ENCODE data around the gene NEDD4L.
"Not testable (repeated sequence)": the region's sequence is repeated elsewhere in the genome, so short reads cannot be mapped to it uniquely, and the experiment has no call there.

Gene NEDD4L

DNA sequence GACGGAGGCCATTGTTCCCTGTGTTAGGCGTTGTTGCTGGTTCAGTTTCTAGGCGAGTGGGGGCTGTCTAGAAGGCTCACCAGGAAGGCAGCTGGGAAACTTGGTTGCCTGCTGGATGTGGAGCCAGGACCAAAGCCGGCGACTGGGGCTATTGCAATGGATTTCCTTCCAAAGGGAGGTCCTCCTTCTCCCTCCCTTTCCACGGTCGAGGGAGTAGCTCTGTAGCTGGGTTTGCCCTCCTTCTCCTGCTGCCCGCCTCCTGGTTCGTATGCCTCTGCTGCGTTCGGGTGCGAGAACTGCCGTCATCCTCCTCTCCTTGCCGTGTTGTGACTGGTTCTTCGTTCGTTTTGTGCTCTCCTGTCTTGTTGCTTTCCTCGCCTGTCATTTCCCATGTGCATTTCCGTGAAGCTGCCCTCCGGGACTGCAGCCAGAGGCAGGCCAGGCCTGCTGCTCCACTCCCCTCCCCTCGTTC is 203.4 kb downstream of the NEDD4L start:
- DNase-seq = no peak

DNA sequence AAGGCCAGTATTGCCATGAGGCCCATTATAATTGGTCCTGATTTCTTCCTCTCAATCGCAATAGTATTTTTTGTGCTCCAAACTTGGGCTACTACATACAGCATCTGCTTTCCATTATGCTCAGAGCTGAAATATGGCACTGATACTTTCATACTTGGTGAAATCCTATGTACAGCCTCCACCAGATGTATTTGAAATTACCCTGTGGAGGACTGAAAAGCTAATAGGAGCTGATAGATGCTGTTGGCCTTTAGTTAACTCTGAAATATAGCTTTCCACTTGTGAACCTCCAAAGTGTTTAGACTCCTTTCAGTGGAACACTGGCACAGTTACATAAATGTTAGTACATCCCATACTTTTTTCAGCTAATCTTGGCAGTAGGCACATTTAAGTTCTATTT is 205.7 kb downstream of the NEDD4L start:
- no peak for DNase-seq

- no peak for DNase-seq
Measured at GRCh38 chr18:58251416-58251815, 207.4 kb downstream of the NEDD4L start.

- DNase-seq = no peak
Measured at GRCh38 chr18:58252166-58252565, 208.1 kb downstream of the NEDD4L start.

- no peak for DNase-seq
Measured at GRCh38 chr18:58253318-58253717, 209.3 kb downstream of the NEDD4L start.

DNA sequence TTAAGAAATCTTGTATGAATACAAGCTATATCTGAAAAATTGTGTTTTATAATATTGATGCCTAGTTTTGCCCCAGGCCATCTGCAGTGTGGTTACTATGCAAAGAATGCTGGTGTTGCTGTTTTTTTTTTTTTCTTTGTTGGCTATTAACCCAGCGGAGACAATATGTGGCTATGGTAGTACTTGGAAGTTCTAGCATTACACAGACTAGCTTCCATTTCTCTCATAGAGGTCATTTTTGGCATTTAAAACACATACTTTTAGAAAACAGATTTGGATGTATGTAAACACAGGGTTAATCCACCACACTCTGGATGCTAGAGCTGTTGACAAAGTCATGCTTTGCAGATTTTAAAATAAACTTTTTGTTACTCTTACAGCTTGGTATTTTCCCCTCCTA is 209.8 kb downstream of the NEDD4L start:
- DNase-seq = no peak

- DNase-seq = no peak
Measured at GRCh38 chr18:58254873-58255511, 211.0 kb downstream of the NEDD4L start.

- no peak for DNase-seq
Measured at GRCh38 chr18:58255701-58256311, 211.8 kb downstream of the NEDD4L start.

DNA sequence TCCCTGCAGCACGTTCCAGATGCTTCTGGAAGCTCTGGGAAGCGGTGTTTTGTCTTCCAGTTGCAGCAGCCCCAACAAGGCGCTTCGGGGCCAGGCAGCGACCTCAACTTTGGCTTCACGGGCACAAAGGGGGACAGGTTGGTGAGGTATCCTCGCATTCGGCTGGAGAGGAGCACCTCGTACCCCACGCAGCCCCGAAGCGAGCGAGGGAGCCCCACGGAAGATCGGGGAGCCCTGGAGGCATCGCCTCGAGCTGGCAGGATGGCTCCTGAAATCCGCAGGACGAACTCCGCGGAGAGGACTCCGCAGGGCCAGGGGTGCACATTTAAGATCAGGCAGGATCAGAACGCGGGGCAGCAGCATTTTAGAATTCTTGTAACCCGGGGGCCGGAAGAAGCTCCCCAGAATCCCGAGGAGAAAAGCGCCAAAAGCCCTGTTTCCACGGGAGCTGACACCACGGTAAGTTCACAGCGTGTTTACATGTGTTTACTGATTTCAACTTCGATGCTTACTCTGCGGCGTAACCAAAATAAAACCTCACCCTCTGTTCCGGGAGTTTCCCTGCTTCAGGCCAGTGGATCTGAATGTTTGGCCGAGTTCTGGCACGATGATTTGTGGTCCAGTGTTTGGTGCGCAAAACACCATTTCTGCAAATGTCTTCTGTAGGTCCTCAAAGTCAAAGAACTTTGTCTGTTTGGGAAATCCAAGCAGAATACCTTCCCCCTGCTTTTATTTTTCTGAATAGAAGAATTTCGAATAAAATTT is 212.5 kb downstream of the NEDD4L start:
- no peak for DNase-seq

DNA sequence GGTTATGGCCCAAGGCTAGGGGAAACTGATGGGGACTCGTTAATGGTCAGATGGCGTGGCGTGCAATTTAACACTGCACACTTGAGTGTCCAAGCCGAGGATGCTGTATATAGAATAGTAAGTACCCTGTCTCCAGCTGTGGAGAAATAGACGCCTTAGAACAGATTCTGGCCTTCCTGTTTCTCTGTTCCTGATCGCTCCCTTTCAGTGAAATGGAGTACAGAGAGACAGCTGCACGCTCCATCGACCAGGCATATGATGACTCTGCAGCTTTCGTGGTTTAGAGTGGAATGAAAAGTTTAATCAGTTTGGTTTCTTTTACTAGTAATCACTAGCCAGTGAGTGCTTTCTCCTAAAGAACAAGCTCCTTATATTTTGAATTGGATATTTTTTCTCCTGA is 213.4 kb downstream of the NEDD4L start:
- no peak for DNase-seq

- no peak for DNase-seq
Measured at GRCh38 chr18:58258692-58259342, 214.8 kb downstream of the NEDD4L start.

DNA sequence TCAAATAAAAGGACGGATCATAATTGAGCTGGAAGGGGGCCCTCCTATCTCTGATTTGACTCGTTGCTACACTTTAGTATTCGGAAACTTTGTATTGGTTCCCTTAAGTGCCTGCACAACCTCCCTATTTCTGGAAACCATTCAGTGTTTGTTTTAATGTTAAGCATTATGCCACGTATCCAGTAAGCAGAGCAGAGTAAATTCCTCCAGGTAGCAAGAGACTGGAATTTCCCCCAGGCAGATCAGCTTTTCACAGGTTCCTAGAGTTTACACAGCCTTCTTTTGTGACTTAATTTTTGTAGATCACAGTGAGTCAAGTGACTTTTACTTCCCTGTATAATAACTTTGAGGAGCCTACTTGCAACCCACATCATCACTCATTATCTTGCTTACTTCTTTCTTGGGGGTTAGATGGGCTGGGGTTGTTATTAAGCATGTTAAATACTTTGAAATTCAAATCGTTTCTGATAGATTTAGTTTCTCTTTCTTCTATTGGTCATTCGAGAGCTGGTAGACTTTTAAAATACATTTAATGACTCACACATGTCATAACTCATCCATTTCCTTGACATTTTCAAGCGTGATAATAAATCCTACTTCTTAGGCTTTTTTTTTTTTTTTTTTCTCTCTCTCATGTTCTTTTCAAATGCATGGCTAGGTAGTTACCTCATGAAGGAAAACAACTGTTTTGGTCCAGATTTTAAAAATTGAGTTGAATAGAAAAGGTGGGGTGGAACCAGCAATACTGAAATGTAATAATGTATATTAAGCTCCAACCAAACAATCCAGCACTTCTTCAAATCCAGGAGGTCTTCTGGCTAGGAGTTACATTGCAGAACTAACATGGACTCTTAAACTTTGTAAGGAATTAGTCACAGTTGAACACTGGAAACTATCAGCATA is 219.3 kb downstream of the NEDD4L start:
- no peak for DNase-seq

GRCh38 chr18:58264075-58264474 is 220.0 kb downstream of the NEDD4L start:
- DNase-seq = no peak

DNA sequence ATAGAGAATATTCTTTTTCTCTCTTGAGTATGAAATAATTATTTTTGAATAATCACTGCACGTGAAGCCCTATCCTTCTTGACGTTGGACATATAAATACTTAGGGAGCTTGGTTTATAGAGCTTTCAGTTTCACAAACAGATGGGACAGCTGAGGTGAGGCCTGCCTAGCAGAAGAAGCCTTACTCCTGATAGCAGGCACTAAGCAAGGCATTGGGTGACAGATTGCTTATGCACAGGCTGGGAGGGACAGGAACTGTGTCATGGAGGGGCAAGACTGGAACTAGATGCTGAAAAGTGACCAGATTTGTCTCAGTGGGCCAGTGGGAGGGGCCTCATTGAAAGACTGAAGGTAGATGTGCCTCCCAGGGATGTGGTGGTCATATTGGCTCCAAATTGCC is 220.8 kb downstream of the NEDD4L start:
- DNase-seq = no peak

DNA sequence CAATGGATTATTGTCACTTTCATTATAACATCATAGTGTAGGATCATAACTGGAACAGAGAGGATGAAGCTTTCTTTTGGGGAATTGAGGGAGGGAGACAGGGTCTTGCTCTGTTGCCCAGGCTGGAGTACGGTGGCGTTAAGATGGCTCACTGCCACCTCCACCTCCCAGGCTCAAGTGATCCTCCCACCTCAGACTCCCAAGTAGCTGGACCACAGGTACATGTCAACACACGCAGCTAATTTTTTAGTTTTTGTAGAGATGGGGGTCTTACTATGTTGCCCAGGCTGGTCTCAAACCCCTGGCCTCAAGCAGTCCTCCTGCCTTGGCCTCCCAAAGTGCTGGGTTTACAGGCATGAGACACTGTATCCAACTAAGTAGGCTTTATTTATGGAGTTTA is 221.5 kb downstream of the NEDD4L start:
- not testable (repeated sequence) for DNase-seq

- no peak for DNase-seq
Measured at GRCh38 chr18:58266291-58266690, 222.3 kb downstream of the NEDD4L start.

- DNase-seq = no peak
Measured at GRCh38 chr18:58267493-58267892, 223.5 kb downstream of the NEDD4L start.

GRCh38 chr18:58268849-58269248 is 224.8 kb downstream of the NEDD4L start:
- DNase-seq = no peak

- DNase-seq = no peak
Measured at GRCh38 chr18:58269931-58270330, 225.9 kb downstream of the NEDD4L start.

DNA sequence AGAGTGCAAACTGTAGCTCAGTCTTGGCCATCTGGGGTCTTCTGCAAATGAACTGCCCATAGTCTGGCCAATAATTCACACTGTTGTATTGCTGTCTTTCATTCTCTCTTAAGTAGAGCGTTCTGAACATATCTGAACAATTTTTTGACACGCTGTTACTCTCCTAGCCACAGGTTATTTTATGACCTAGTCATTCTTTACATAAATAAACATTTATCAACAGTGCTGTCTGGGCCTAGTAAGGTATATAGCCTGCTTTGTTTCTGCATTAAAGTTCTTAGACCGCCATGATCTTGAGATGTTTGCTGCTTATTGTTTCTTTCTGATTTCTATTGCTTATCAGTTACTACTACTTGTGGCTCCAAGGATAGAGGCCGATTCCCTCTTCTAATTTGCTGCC is 226.4 kb downstream of the NEDD4L start:
- no peak for DNase-seq

DNA sequence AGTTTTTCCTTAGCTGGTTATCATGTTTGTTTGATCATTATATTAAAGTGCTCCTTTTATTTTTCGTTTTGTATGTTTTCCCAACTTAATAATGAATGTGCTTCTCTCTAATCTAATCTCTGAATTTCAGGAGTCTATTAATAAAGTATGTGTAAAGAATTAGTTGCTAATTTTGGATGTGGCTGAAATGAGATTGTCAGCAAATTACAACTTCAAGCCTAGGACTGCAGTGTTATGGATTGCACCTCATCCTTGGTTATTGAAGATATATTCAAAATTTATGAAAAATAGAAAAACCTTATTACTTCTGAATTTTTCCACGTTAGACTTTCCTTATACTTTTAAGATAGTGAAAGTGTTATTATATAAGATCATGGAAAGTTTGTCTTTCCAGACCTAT is 227.7 kb downstream of the NEDD4L start:
- DNase-seq = no peak

- no peak for DNase-seq
Measured at GRCh38 chr18:58272209-58272608, 228.2 kb downstream of the NEDD4L start.

Measured in stimulated activated CD4-positive, alpha-beta T cell treated with anti-CD3 and anti-CD28 coated beads, Interleukin-2, amount 100 ng/mL, for 48 hours (primary cell).